Activated naive CD8-positive, alpha-beta T cell treated with anti-CD3 and anti-CD28 coated beads, Interleukin-2, amount 10 ng/mL, durations not matched to agents 7 days and 5 days (primary cell): Measurements from ENCODE around the gene HTRA3. TPM values are rescaled to one million over a fixed set of nuclear protein-coding genes. Genes with fewer than 3 reads are reported as not detected.

Experiments used
- ATAC-seq: fragments of 150-1000 bp; cut with Tn5 transposase; one replicate; pipeline ENCODE4 v1.10.0; 2021; ENCODE audit warnings: low read depth, moderate library complexity
- POLR2A ChIA-PET: fragments of 350-600 bp; sonication (Branson Sonifier 250); formaldehyde crosslinking; loops from one replicate; lab custom pipeline; 2021; ENCODE audit warnings: antibody characterized with exemption; lab: Charles Lee
- DNase-seq: peaks from one replicate; pipeline ENCODE4 v3.0.0; 2021
- H3K27ac Mint-ChIP-seq: one replicate; pipeline ENCODE4 v1.8.0; 2022; ENCODE audit warnings: mild to moderate bottlenecking, mixed read lengths
- H3K27me3 Mint-ChIP-seq: one replicate; pipeline ENCODE4 v1.8.0; 2022; ENCODE audit warnings: mild to moderate bottlenecking, moderate library complexity, mixed read lengths
- H3K36me3 Mint-ChIP-seq: one replicate; pipeline ENCODE4 v1.8.0; 2021; ENCODE audit warnings: mild to moderate bottlenecking, mixed read lengths
- H3K4me1 Mint-ChIP-seq: one replicate; pipeline ENCODE4 v1.8.0; 2021; ENCODE audit warnings: mixed read lengths
- H3K4me3 Mint-ChIP-seq: one replicate; pipeline ENCODE4 v1.8.0; 2022; ENCODE audit warnings: mild to moderate bottlenecking, moderate library complexity, mixed read lengths
- H3K9me3 Mint-ChIP-seq: one replicate; pipeline ENCODE4 v1.8.0; 2021; ENCODE audit warnings: mixed read lengths
- total RNA-seq, 2 experiments: library from RNA; stranded (reverse); gene quantifications; one replicate each; pipeline ENCODE4 v1.2.3, GENCODE V29; 2021

Gene HTRA3
- total RNA-seq, 2 experiments from 2014 or later, result not detected

- no peak overlapping the region for H3K27ac Mint-ChIP-seq
- no peak overlapping the region for H3K4me3 Mint-ChIP-seq
- H3K36me3 Mint-ChIP-seq, result peaks cover 5% of the 10 kb centered on the region
- no peaks in the 10 kb centered on the region for H3K9me3 Mint-ChIP-seq
- H3K4me1 Mint-ChIP-seq, result peaks cover 17% of the 10 kb centered on the region
- DNase-seq (peak; percentile 63), ATAC-seq (peak; percentile 76)
- POLR2A ChIA-PET, result interaction anchor here (1.1 kb wide), 1 partner anchor 29 kb away, joined by 4 read pairs; the partner anchor contains the start of gene SH3TC1
- H3K27me3 Mint-ChIP-seq, result peaks cover 3% of the 10 kb centered on the region
These were observed 41.0 kb upstream of the HTRA3 start for GRCh38 chr4:8228319-8229250.

- no peak for ATAC-seq
- peaks cover 3% of the 10 kb centered on the region for H3K27me3 Mint-ChIP-seq
- H3K4me1 Mint-ChIP-seq, result peaks cover 13% of the 10 kb centered on the region
- no peaks in the 10 kb centered on the region for H3K36me3 Mint-ChIP-seq
- no peak overlapping the region for H3K27ac Mint-ChIP-seq
- no peak overlapping the region for H3K4me3 Mint-ChIP-seq
- POLR2A ChIA-PET, result interaction anchor here (1.1 kb wide), 1 partner anchor 30 kb away, joined by 4 read pairs; the partner anchor contains the start of gene SH3TC1
- no peaks in the 10 kb centered on the region for H3K9me3 Mint-ChIP-seq
- DNase-seq, result no peak
These were observed 40.1 kb upstream of the HTRA3 start for GRCh38 chr4:8229331-8229975.

GRCh38 chr4:8230033-8230432 is 39.5 kb upstream of the HTRA3 start:
- Mint-ChIP-seq H3K27me3 (peaks cover 3% of the 10 kb centered on the region), H3K9me3 (no peaks in the 10 kb centered on the region), H3K27ac (no peak overlapping the region), H3K4me1 (peaks cover 8% of the 10 kb centered on the region), H3K4me3 (no peak overlapping the region), H3K36me3 (no peaks in the 10 kb centered on the region)
- ATAC-seq, result no peak
- POLR2A ChIA-PET, result interaction anchor here (0.7 kb wide), 1 partner anchor 133 kb away, joined by 4 read pairs; no protein-coding TSS in a partner anchor
- no peak for DNase-seq

- Mint-ChIP-seq H3K27me3 (peaks cover 3% of the 10 kb centered on the region), H3K9me3 (no peaks in the 10 kb centered on the region), H3K4me1 (peaks cover 6% of the 10 kb centered on the region), H3K36me3 (no peaks in the 10 kb centered on the region), H3K27ac (no peak overlapping the region), H3K4me3 (no peak overlapping the region)
- ATAC-seq (no peak), DNase-seq (no peak)
- POLR2A ChIA-PET, result interaction anchor here (0.7 kb wide), 1 partner anchor 132 kb away, joined by 4 read pairs; no protein-coding TSS in a partner anchor
These were observed 38.7 kb upstream of the HTRA3 start for GRCh38 chr4:8230891-8231290.

- Mint-ChIP-seq H3K27ac (no peak overlapping the region), H3K9me3 (no peaks in the 10 kb centered on the region), H3K4me3 (no peak overlapping the region), H3K4me1 (peaks cover 6% of the 10 kb centered on the region), H3K36me3 (no peaks in the 10 kb centered on the region), H3K27me3 (peaks cover 3% of the 10 kb centered on the region)
- no peak for ATAC-seq
- DNase-seq, result no peak
- POLR2A ChIA-PET, result no interaction called here
These were observed 38.0 kb upstream of the HTRA3 start for GRCh38 chr4:8231551-8232049.

- peaks cover 6% of the 10 kb centered on the region for H3K4me1 Mint-ChIP-seq
- H3K27me3 Mint-ChIP-seq, result peaks cover 3% of the 10 kb centered on the region
- POLR2A ChIA-PET, result no interaction called here
- H3K36me3 Mint-ChIP-seq, result no peaks in the 10 kb centered on the region
- no peak overlapping the region for H3K4me3 Mint-ChIP-seq
- no peaks in the 10 kb centered on the region for H3K9me3 Mint-ChIP-seq
- no peak for DNase-seq
- no peak overlapping the region for H3K27ac Mint-ChIP-seq
- no peak for ATAC-seq
These were observed 36.8 kb upstream of the HTRA3 start for GRCh38 chr4:8232748-8233147.

GRCh38 chr4:8233672-8234484 is 35.7 kb upstream of the HTRA3 start:
- H3K36me3 Mint-ChIP-seq, result no peaks in the 10 kb centered on the region
- H3K4me1 Mint-ChIP-seq, result peaks cover 5% of the 10 kb centered on the region
- H3K4me3 Mint-ChIP-seq, result no peak overlapping the region
- no peak for ATAC-seq
- H3K9me3 Mint-ChIP-seq, result no peaks in the 10 kb centered on the region
- H3K27me3 Mint-ChIP-seq, result peaks cover 3% of the 10 kb centered on the region
- no peak overlapping the region for H3K27ac Mint-ChIP-seq
- DNase-seq, result no peak
- POLR2A ChIA-PET, result no interaction called here

DNA sequence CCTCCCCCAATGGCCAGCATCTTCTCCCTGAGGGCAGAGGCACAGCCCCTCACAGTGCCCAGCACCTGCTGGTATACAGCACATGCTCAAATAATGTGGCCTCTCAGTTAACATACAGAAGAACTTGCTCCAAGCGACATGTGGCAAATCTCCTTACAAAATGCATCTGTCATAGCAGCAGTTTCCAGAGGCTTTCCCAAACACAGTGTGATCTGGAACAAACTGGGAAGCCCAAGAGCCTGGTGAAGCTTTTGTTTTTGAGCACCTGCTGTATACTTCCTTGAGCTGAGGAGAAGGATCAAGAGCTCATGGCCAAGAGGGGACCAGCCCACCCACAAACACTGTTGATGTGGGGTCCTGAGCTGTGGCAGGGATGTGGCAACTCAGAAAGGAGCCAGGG is 34.8 kb upstream of the HTRA3 start:
- Mint-ChIP-seq H3K36me3 (no peaks in the 10 kb centered on the region), H3K9me3 (no peaks in the 10 kb centered on the region), H3K4me1 (peaks cover 2% of the 10 kb centered on the region), H3K27ac (no peak overlapping the region), H3K4me3 (no peak overlapping the region), H3K27me3 (no peaks in the 10 kb centered on the region)
- ATAC-seq, result no peak
- POLR2A ChIA-PET, result no interaction called here
- no peak for DNase-seq

DNA sequence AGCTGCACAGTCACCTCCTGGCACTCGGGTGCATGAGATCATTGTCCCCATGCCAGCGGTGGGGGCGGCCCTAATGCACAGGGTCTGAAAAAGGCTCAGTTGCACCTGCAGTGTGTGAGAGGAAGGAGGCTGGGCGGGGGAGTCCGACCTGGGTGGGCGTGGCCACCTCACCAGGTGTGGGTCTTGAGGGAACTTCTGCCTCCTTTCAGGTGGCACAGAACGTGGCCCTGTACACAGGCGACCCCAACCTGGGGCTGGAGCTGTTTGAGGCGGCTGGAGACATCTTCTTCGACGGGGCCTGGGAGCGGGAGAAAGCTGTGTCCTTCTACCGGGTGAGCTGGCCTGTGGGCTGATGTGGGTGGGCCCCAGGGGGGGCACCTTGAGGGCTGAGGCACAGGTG is 34.3 kb upstream of the HTRA3 start:
- Mint-ChIP-seq H3K4me3 (no peak overlapping the region), H3K9me3 (no peaks in the 10 kb centered on the region), H3K36me3 (no peaks in the 10 kb centered on the region), H3K4me1 (peaks cover 2% of the 10 kb centered on the region), H3K27me3 (no peaks in the 10 kb centered on the region), H3K27ac (no peak overlapping the region)
- POLR2A ChIA-PET, result no interaction called here
- DNase-seq, result no peak
- no peak for ATAC-seq

DNA sequence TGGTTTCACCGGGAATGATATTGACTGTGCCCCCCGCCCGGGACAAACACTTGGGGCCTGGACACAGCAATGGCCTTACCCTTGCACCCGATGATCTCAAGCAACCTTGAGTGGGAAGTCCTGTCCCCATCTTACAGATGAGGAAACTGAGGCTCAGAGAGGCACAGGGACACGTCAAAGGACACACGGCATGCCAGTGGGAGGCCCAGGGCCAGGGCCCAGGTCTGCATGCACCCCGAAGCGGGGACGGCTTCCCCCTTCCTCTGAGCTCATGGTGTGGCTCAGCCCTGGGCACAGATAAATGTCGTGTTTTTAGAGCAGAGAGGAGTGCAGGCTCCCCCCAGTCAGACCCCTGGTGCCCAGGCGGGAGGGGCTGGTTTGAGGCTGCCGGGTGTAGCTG is 33.9 kb upstream of the HTRA3 start:
- no peaks in the 10 kb centered on the region for H3K36me3 Mint-ChIP-seq
- POLR2A ChIA-PET, result no interaction called here
- DNase-seq (peak; percentile 26), ATAC-seq (no peak)
- no peak overlapping the region for H3K4me3 Mint-ChIP-seq
- no peak overlapping the region for H3K27ac Mint-ChIP-seq
- H3K27me3 Mint-ChIP-seq, result no peaks in the 10 kb centered on the region
- H3K9me3 Mint-ChIP-seq, result no peaks in the 10 kb centered on the region
- no peaks in the 10 kb centered on the region for H3K4me1 Mint-ChIP-seq

DNA sequence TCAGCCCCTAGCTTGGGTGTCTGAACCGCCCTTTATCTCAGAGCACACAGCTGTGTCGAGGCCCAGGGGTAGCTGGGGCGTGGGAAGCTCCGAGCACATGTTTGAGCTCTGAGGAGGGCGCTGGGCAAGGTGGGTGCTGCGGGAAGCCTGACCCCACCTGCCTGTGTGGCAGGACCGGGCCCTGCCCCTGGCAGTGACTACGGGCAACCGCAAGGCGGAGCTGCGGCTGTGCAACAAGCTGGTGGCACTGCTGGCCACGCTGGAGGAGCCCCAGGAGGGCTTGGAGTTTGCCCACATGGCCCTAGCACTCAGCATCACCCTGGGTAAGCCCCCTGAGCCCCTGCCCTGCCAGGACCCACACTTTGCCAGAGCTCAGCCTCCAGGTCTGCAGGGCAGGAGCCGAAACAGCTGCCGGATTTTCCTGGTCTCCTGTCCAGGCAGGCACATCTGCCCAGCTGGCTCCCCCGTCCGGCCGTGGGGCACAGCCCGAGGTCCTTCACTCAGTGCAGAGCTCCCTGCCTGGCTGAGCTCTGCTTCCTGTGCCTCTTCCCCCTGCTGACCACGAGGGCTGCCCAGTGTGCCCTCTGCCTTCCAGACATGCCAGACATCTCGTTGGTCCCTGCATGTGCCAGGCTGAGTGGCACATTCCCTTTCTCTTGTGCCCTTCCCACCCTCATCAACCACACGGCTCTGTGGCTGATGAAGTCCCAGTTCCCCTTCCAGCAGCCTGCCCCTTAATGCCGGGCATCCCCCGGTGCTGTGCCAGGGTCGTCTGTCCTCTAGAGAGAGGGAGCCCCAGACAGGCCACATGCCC is 33.2 kb upstream of the HTRA3 start:
- Mint-ChIP-seq H3K4me3 (no peak overlapping the region), H3K27me3 (no peaks in the 10 kb centered on the region), H3K9me3 (no peaks in the 10 kb centered on the region), H3K36me3 (no peaks in the 10 kb centered on the region), H3K27ac (no peak overlapping the region), H3K4me1 (no peaks in the 10 kb centered on the region)
- ATAC-seq, result no peak
- DNase-seq, result peak; percentile 22
- POLR2A ChIA-PET, result no interaction called here

- POLR2A ChIA-PET, result no interaction called here
- Mint-ChIP-seq H3K27me3 (no peaks in the 10 kb centered on the region), H3K36me3 (no peaks in the 10 kb centered on the region), H3K27ac (no peak overlapping the region), H3K4me1 (no peaks in the 10 kb centered on the region), H3K9me3 (no peaks in the 10 kb centered on the region), H3K4me3 (no peak overlapping the region)
- DNase-seq (peak; percentile 19), ATAC-seq (no peak)
These were observed 32.7 kb upstream of the HTRA3 start for GRCh38 chr4:8236920-8237195.
